Left renal cortex interstitium (tissue), 4 donors: ENCODE data around the gene SAMD3. TPM values are rescaled to one million over a fixed set of nuclear protein-coding genes. Genes with fewer than 3 reads are reported as not detected.
"Not testable (repeated sequence)": the region's sequence is repeated elsewhere in the genome, so short reads cannot be mapped to it uniquely, and the experiment has no call there.

Experiments used
- DNase-seq, 4 donors: peaks; one replicate each; pipeline ENCODE4 v3.0.0-alpha.2; 2013; ENCODE audit warnings: low read depth in 4 of 4, low spot score in 2 of 4, missing footprints in 1 of 4
- polyA plus RNA-seq, 4 donors: library from polyadenylated mRNA; unstranded; fragments of 120-200 nt; gene quantifications; one replicate each; pipeline ENCODE4 v1.2.1, GENCODE V29; 2013; ENCODE audit not compliant: insufficient read length in 4 of 4

The SAMD3 gene
- polyA plus RNA-seq, 4 donors: 0.88 to 1.8 (median 1.2) TPM

DNA sequence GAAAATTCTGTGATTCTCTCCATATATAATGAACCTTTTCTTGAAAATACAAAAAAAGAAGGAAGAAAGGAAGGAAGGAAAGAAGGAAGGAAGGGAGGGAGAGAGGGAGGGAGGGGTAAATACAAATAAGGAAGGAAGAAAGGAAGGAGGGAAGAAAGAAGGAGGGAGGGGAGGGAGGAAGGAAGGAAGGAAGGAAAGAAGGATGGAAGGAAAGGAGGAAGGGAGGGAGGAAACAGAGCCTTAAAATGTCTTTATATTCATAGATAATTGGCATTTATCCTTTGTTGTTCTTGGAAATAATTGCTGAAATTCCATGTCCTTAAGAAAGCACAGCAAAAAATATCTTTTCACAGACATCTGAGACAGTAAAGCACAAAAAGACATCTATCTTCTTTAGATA, 40.3 kb downstream of the SAMD3 start:
- no peak for DNase-seq

DNA sequence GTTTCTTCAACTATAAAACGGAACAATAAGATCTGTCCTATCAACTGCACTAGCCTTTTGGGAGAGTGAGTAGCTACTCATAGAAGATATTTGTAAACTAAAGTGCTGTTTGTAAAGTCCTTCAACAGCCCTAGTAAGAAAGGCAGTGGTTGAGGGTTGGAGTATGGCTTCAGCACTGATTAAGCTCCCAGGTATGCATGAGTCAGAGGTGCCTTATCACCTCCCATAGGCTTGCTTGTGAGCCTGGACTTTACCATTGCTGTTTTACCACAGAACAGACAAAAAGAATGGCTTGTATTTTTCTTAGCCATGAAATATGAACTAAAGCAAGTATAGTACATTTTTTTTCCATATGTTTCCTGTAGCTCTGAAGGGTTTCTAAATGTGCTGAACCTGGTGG, 44.1 kb downstream of the SAMD3 start:
- DNase-seq: no peak

GRCh38 chr6:130176378-130176777, 46.4 kb downstream of the SAMD3 start:
- no peak for DNase-seq

GRCh38 chr6:130173377-130174004, 49.3 kb downstream of the SAMD3 start:
- DNase-seq: not testable (repeated sequence)

DNA sequence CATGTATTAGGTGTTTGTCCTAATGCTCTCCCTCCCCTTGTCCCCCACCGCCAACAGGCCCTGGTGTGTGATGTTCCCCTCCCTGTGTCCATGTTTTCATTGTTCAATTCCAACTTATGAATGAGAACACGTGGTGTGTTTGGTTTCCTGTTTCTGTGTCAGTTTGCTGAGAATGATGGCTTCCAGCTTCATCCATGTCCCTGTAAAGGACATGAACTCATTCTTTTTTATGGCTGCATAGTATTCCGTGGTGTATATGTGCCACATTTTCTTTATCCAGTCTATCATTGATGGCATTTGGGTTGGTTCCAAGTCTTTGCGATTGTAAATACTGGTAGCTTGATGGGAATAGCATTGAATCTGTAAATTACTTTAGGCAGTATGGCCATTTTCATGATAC, 52.6 kb downstream of the SAMD3 start:
- DNase-seq: not testable (repeated sequence)

DNA sequence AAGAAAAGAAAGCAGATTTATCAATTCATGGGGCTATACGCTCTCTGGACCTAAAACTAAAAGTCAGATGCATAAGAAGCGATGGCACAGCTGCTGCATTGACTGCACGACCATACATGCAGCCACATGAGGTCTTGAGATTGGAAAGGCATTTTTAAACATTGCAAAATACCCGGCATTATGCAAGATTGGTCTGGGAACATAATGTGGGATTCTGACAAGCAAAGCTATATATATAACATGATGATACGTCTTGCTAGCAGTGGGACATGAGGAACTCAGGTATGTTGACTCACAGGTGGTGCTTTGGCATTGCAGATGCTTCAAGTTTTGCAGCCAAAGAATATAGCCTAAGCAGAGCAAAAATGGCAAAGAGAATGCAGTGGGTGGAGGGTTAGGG, 55.1 kb downstream of the SAMD3 start:
- no peak for DNase-seq

GRCh38 chr6:130164251-130164650, 58.5 kb downstream of the SAMD3 start:
- no peak for DNase-seq

- DNase-seq: no peak
Observed at GRCh38 chr6:130163266-130163665, 59.5 kb downstream of the SAMD3 start.

- no peak for DNase-seq
Observed at GRCh38 chr6:130162421-130162820, 60.3 kb downstream of the SAMD3 start.

- peak; percentile 15 to 41 (median 29) for DNase-seq
Observed at GRCh38 chr6:130161683-130162404, 60.9 kb downstream of the SAMD3 start.

- no peak for DNase-seq
Observed at GRCh38 chr6:130159956-130160355, 62.8 kb downstream of the SAMD3 start.

DNA sequence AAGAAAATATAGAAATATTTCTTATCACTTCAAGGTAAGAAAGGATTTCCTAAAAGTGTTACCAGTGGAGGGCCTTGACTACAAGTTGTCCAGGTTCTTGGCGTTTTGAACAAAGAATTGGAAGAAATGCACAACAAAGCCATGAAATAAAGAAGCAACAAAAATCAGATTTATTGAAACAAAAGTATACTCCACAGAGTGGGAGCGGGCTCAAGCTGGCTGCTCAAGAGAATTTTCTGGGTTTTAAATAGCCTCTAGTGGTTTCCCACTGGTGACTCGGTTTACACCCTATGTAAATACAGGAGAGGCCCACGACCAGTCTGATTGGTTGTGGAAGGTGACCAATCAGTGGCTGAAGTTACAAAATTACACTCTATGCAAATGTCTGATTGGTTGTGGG, 64.2 kb downstream of the SAMD3 start:
- DNase-seq: no peak

- no peak for DNase-seq
Observed at GRCh38 chr6:130158056-130158455, 64.7 kb downstream of the SAMD3 start.

DNA sequence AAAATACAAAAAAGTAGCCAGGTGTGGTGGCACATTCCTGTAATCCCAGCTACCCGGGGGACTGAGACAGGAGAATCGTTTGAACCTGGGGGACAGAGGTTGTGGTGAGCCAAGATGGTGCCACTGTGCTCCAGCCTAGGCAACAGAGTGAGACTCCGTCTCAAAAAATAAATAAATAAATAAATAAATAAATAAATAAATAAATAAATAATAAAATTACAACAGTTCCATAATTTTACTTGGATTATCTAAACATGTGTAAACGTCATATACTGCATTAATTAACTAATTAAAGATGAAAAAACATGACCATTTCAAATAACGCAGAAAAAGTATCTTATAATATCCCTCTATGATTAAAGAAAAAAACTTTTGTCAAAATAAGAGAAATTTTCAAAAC, 65.8 kb downstream of the SAMD3 start:
- no peak for DNase-seq

DNA sequence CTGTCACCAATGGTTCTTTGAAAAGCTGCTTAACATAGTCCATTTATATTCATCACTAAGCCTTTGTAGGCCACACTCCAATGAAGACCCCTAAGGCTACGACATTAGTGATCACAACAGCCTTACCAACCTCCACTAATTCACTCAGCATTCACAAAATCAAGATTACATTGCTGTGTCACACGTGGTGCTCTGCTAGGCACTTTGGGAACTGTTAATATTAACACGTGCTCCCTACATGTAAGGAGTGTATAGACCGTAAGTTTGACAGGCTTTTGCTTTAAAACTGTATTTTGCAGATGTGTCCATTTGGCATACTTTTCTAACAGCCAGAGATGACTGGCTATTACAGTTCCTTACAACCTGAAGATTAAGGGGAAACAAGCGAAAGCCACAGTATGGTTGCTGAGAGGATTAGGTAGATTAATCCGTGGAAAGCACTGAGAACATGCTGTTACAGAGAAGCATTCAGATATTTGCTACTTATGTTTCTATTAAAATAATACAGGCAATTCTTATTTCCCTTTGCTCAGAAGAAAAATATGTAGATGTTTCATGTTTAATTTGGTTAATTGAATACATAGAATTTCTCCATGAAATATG, 69.7 kb downstream of the SAMD3 start:
- no peak for DNase-seq

DNA sequence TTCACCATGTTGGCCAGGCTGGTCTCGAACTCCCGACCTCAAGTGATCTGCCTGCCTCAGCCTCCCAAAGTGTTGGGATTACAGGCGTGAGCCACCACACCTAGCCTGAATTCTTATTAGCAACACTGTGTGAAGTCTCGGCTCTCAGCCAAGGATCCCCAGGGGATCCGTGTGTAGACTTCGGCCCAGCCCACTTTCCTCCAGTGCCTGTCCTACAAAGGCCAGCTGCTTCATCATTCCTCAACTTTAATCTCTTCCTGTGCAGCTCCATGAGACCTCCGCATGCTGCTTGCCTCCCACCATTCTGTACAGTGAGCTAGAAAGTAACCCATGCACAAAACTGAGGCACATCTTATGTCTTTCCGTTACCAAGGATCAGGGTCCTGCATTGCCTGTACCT, 71.8 kb downstream of the SAMD3 start:
- no peak for DNase-seq

DNA sequence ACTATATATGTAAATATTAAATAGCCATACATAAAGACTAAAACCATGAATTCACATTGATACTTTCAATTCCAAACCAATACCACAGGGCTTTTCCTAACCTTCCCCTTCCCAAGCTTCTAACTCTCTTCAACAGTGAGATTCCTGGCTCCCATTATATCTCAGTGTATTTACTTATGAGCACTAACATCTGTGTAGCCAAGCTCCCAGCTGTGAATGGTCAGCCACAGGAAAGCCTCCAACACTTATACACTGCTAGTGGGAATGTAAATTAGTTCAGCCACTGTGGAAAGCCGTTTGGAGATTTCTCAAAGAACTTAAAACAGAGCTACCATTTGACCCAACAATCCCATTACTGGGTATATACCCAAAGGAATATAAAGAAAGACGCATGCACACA, 73.7 kb downstream of the SAMD3 start:
- DNase-seq: not testable (repeated sequence)

DNA sequence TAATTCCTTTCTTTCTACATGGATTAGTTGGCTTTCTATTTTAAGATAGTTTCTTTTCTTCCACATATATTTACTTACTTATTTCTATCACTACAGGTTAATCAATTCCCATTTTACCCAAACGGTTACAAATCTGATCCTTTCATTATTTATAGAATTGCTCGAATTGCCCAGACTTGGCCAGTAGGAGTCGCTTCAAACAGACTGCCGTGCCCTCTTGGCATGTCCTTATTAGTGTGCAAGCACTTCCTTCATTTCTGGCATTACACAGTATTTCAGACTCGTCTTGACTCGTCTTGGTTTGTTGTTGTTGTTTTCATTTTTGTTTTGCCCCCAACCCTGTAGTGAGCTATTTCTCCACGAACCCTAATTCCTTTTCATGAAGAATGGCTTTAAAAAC, 74.6 kb downstream of the SAMD3 start:
- DNase-seq: no peak

- DNase-seq: no peak
Observed at GRCh38 chr6:130147111-130147510, 75.6 kb downstream of the SAMD3 start.

DNA sequence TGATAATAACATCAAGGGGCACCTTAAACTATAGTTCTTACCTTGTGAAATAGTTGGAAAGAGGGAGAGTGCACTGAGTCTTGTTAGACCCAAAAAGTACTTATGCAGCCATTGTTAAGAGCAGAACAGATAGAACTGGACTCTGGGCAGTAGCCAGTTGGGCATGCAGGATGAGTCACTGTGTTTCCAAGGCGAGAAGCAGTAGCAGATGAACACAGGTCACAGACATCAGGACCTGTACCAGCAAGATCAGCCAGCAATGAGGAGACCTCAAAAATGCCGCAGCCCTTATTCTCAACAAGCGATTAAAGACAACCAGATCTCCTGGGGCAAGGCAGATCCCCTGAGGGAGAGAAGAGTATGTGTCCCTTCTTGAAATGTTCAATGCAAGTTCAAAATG, 79.0 kb downstream of the SAMD3 start:
- DNase-seq: no peak

DNA sequence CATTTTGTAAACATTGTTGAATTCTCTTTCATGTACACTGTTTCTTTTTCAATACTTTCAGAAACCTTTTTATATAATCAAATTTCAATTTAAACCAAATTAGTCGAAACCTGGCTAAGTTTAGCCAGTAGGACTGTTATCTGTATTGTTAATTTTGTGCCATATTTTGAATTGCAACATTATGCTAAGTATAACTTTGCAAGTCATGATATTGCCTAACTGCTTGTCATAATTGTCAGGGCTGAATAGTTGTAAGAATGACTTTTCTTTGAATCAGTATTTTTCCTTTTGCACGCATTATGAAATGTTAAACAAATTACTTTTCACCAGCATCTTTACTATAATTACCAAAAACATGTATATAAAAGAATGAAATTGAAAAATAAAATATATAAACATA, 82.7 kb downstream of the SAMD3 start:
- DNase-seq: no peak

DNA sequence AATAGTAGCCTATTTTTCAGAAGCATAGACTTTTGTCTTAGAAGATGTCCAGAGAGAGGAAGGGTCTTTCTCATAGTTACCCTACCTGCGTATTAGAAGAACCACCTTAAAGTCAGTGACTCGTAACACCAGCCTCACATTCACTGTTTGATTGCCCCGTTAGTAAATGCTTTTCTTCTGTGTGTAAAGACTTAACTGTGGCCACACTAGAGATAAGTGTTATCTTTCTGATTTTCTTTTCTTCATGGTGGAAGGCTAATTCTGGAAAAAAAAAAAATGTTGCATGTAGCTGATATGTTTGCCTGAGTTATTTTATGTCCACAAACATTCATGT, 83.9 kb downstream of the SAMD3 start:
- DNase-seq: no peak
